ENCODE measurements around the gene TWIST2.

Gene TWIST2

DNA sequence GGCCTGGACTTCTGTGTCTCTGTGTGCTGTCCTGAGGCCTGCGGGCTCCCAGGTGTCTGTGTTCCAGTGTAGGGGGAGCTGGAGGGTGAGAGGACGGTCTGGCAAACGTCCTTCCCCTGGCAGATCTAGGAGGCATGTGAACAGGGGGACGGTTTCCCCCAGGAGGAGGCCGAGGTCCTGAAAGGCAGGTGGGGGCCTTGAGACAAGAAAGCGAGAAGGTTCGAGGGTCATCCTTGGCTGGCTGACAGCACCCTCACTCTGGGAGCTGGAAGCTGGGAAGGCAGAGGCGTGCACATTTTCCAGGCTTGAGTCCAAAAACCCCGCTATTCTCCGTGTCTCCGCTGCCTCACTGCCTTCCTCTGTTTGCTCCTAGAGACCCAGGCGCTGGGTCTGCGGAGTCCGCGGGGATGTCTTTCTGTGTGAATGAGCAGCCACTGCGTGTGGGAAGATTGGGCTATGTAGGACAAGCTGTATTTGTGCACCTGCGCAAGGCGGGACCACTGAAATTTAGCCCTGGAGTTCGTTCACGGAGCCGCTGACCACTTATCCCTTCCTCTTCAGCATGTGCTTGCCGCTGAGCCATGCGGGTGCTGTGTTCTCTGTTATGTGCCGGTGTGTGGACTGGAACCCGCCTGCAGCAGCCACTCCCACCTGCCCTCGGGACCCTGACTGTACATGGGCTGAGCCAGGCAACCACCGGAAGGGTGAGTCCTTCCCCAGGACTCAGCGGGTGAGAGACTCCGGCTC, 43.7 kb downstream of the TWIST2 start:
- TF ChIP-seq, protein P1, sequence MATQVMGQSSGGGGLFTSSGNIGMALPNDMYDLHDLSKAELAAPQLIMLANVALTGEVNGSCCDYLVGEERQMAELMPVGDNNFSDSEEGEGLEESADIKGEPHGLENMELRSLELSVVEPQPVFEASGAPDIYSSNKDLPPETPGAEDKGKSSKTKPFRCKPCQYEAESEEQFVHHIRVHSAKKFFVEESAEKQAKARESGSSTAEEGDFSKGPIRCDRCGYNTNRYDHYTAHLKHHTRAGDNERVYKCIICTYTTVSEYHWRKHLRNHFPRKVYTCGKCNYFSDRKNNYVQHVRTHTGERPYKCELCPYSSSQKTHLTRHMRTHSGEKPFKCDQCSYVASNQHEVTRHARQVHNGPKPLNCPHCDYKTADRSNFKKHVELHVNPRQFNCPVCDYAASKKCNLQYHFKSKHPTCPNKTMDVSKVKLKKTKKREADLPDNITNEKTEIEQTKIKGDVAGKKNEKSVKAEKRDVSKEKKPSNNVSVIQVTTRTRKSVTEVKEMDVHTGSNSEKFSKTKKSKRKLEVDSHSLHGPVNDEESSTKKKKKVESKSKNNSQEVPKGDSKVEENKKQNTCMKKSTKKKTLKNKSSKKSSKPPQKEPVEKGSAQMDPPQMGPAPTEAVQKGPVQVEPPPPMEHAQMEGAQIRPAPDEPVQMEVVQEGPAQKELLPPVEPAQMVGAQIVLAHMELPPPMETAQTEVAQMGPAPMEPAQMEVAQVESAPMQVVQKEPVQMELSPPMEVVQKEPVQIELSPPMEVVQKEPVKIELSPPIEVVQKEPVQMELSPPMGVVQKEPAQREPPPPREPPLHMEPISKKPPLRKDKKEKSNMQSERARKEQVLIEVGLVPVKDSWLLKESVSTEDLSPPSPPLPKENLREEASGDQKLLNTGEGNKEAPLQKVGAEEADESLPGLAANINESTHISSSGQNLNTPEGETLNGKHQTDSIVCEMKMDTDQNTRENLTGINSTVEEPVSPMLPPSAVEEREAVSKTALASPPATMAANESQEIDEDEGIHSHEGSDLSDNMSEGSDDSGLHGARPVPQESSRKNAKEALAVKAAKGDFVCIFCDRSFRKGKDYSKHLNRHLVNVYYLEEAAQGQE (IDR thresholded peaks at IDR 0.05; ENCODE audit: insufficient replicate concordance, low read depth): no peak
- TF ChIP-seq SPI1 (IDR thresholded peaks at IDR 0.05; ENCODE audit: borderline replicate concordance, low read depth): no peak
- TF ChIP-seq POLR2AphosphoS5 (IDR thresholded peaks at IDR 0.05; ENCODE audit: low read depth): no peak
- TF ChIP-seq, protein P2, sequence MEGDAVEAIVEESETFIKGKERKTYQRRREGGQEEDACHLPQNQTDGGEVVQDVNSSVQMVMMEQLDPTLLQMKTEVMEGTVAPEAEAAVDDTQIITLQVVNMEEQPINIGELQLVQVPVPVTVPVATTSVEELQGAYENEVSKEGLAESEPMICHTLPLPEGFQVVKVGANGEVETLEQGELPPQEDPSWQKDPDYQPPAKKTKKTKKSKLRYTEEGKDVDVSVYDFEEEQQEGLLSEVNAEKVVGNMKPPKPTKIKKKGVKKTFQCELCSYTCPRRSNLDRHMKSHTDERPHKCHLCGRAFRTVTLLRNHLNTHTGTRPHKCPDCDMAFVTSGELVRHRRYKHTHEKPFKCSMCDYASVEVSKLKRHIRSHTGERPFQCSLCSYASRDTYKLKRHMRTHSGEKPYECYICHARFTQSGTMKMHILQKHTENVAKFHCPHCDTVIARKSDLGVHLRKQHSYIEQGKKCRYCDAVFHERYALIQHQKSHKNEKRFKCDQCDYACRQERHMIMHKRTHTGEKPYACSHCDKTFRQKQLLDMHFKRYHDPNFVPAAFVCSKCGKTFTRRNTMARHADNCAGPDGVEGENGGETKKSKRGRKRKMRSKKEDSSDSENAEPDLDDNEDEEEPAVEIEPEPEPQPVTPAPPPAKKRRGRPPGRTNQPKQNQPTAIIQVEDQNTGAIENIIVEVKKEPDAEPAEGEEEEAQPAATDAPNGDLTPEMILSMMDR (IDR thresholded peaks at IDR 0.05; ENCODE audit: insufficient read depth, low read length): no peak
- no peak for TF ChIP-seq GABPA (IDR thresholded peaks at IDR 0.05; ENCODE audit: low read depth)
- Histone ChIP-seq H3K27me3 (ENCODE audit: insufficient read depth, poor library complexity, severe bottlenecking) (peaks cover 8% of the 10 kb centered on the region), H3K4me3 (replicated peaks; ENCODE audit: insufficient read depth, low read length) (no peak overlapping the region), H3K27ac (replicated peaks) (no peak overlapping the region)
- no peak for DNase-seq (ENCODE audit: low read depth in 1 of 2, low spot score in 1 of 2)

DNA sequence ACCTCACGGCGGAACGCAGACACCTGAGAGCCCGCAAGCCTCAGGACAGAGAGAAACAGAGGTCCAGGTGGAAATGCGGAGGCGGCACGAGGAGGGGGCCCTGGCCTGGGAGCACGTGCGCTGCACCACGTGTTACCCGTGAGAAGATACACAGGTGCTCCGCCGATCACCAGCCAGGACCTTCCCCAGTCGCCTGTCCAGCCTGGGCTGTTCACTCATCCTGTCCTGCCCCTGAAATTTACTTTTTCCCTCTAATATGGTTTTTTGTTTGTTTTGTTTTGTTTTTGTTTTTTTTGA, 44.3 kb downstream of the TWIST2 start:
- DNase-seq (ENCODE audit: low read depth in 1 of 2, low spot score in 1 of 2): no peak
- TF ChIP-seq POLR2AphosphoS5 (IDR thresholded peaks at IDR 0.05; ENCODE audit: low read depth): no peak
- TF ChIP-seq, protein P1 (IDR thresholded peaks at IDR 0.05; ENCODE audit: insufficient replicate concordance, low read depth): no peak
- no peak for TF ChIP-seq SPI1 (IDR thresholded peaks at IDR 0.05; ENCODE audit: borderline replicate concordance, low read depth)
- TF ChIP-seq GABPA (IDR thresholded peaks at IDR 0.05; ENCODE audit: low read depth): no peak
- TF ChIP-seq, protein P2 (IDR thresholded peaks at IDR 0.05; ENCODE audit: insufficient read depth, low read length): no peak
- Histone ChIP-seq H3K27me3 (ENCODE audit: insufficient read depth, poor library complexity, severe bottlenecking) (peaks cover 8% of the 10 kb centered on the region), H3K27ac (replicated peaks) (no peak overlapping the region), H3K4me3 (replicated peaks; ENCODE audit: insufficient read depth, low read length) (no peak overlapping the region)

DNA sequence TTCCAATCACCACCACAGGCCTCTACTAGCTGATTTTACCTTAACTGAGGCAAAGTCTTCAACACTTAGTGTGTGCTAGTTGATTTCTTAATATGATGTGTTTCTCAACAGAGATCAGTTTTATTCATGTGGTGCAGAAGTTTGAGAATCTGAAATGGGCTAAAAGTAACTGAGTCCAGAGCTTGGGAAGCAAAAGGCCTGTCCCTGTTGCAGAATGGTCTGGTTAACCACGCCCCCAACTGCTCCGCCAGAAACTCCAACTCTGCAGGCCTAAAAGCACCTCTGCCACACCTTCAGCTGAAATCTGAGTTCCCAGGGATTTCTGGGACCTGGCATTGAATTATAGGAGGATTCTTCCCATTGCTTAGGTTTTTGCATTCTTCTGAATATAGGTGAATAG, 44.9 kb downstream of the TWIST2 start:
- TF ChIP-seq, protein P1 (IDR thresholded peaks at IDR 0.05; ENCODE audit: insufficient replicate concordance, low read depth): no peak
- TF ChIP-seq SPI1 (IDR thresholded peaks at IDR 0.05; ENCODE audit: borderline replicate concordance, low read depth): no peak
- TF ChIP-seq POLR2AphosphoS5 (IDR thresholded peaks at IDR 0.05; ENCODE audit: low read depth): no peak
- TF ChIP-seq, protein P2 (IDR thresholded peaks at IDR 0.05; ENCODE audit: insufficient read depth, low read length): no peak
- no peak for TF ChIP-seq GABPA (IDR thresholded peaks at IDR 0.05; ENCODE audit: low read depth)
- Histone ChIP-seq H3K27ac (replicated peaks) (no peak overlapping the region), H3K27me3 (ENCODE audit: insufficient read depth, poor library complexity, severe bottlenecking) (peaks cover 8% of the 10 kb centered on the region), H3K4me3 (replicated peaks; ENCODE audit: insufficient read depth, low read length) (no peak overlapping the region)
- DNase-seq (ENCODE audit: low read depth in 1 of 2, low spot score in 1 of 2): no peak

Measured in HL-60 (cell line).